Neuronal stem cell (in vitro differentiated cells): ENCODE results near the gene VAC14.

Experiments used
- DNase-seq: peaks from one replicate; pipeline ENCODE4 v3.0.0-alpha.2; 2013; ENCODE audit warnings: low spot score
- H2AFZ ChIP-seq: one replicate; pipeline ENCODE4 v1.6.1; 2013; ENCODE audit warnings: mild to moderate bottlenecking, low read length, inconsistent platforms
- H2AK5ac ChIP-seq: 2 replicates; pipeline ENCODE4 v1.6.1; 2013; ENCODE audit warnings: low read depth, mild to moderate bottlenecking, inconsistent platforms, low read length, moderate library complexity, mixed read lengths
- H2BK120ac ChIP-seq: 2 replicates; pipeline ENCODE4 v1.6.1; 2013; ENCODE audit warnings: low read depth, mild to moderate bottlenecking, inconsistent platforms, low read length, moderate library complexity, mixed read lengths
- H2BK12ac ChIP-seq: one replicate; pipeline ENCODE4 v1.6.1; 2013; ENCODE audit warnings: low read length, inconsistent platforms
- H2BK15ac ChIP-seq: 2 replicates; pipeline ENCODE4 v1.6.1; 2013; ENCODE audit warnings: mild to moderate bottlenecking, low read length, inconsistent platforms, mixed read lengths
- H2BK5ac ChIP-seq: one replicate; pipeline ENCODE4 v1.6.1; 2013; ENCODE audit warnings: inconsistent platforms, mild to moderate bottlenecking, low read length, moderate library complexity
- H3K14ac ChIP-seq: one replicate; pipeline ENCODE4 v1.6.1; 2013; ENCODE audit warnings: low read length, inconsistent platforms
- H3K18ac ChIP-seq: 2 replicates; pipeline ENCODE4 v1.6.1; 2013; ENCODE audit warnings: low read length, inconsistent platforms
- H3K23ac ChIP-seq: 2 replicates; pipeline ENCODE4 v1.6.1; 2013; ENCODE audit warnings: low read depth, mild to moderate bottlenecking, mixed read lengths, low read length, inconsistent platforms; ENCODE audit not compliant: poor library complexity
- H3K27ac ChIP-seq: replicated peaks from 3 replicates; pipeline ENCODE4 v1.5.1; 2013; ENCODE audit warnings: low read length, inconsistent platforms
- H3K27me3 ChIP-seq, 3 experiments: 2 replicates each; pipeline ENCODE4 v1.6.1; 2013; ENCODE audit warnings: low read length in 3 of 3, mild to moderate bottlenecking in 2 of 3, inconsistent platforms in 1 of 3, low read depth in 1 of 3, mixed read lengths in 1 of 3, moderate library complexity in 1 of 3; ENCODE audit not compliant: control insufficient read depth in 3 of 3, insufficient read depth in 3 of 3
- H3K36me3 ChIP-seq, 2 donors: replicated peaks in 1 of 2; 2 replicates each; pipeline ENCODE4 v1.6.1; 2013; ENCODE audit warnings: low read length in 2 of 2; ENCODE audit not compliant: control insufficient read depth in 2 of 2, insufficient read depth in 2 of 2
- H3K4ac ChIP-seq: 2 replicates; pipeline ENCODE4 v1.6.1; 2013; ENCODE audit warnings: inconsistent platforms, mild to moderate bottlenecking, low read length, moderate library complexity
- H3K4me1 ChIP-seq, 2 donors: 1 replicate in 1 of 2; 2 replicates in 1 of 2; pipeline ENCODE4 v1.6.1; 2013; ENCODE audit warnings: low read length in 2 of 2, low read depth in 1 of 2; ENCODE audit not compliant: control insufficient read depth in 2 of 2, insufficient read depth in 1 of 2
- H3K4me2 ChIP-seq: one replicate; pipeline ENCODE4 v1.6.1; 2013; ENCODE audit warnings: mild to moderate bottlenecking, low read length, inconsistent platforms; ENCODE audit not compliant: insufficient read depth, poor library complexity, severe bottlenecking
- H3K4me3 ChIP-seq, 2 donors: 2 replicates each; pipeline ENCODE4 v1.5.1; 2013; ENCODE audit warnings: low read length in 2 of 2, mild to moderate bottlenecking in 2 of 2, inconsistent platforms in 1 of 2, moderate library complexity in 1 of 2
- H3K79me1 ChIP-seq: one replicate; pipeline ENCODE4 v1.6.1; 2013; ENCODE audit warnings: low read depth, mild to moderate bottlenecking, inconsistent platforms, low read length, moderate library complexity
- H3K9ac ChIP-seq: one replicate; pipeline ENCODE4 v1.6.1; 2013; ENCODE audit warnings: mild to moderate bottlenecking, low read depth, low read length, inconsistent platforms; ENCODE audit not compliant: poor library complexity
- H3K9me3 ChIP-seq, 2 donors: replicated peaks in 1 of 2; 2 replicates each; pipeline versions ENCODE3 to v1.6.1; 2013; ENCODE audit warnings: low read length in 2 of 2, mild to moderate bottlenecking in 2 of 2, inconsistent platforms in 1 of 2, low read depth in 1 of 2, mixed read lengths in 1 of 2, moderate library complexity in 1 of 2; ENCODE audit not compliant: control insufficient read depth in 2 of 2, insufficient read depth in 1 of 2
- H4K8ac ChIP-seq: one replicate; pipeline ENCODE4 v1.6.1; 2013; ENCODE audit warnings: low read depth, mild to moderate bottlenecking, inconsistent platforms, low read length, moderate library complexity
- H4K91ac ChIP-seq: one replicate; pipeline ENCODE4 v1.6.1; 2013; ENCODE audit warnings: low read length, low read depth, mild to moderate bottlenecking, inconsistent platforms; ENCODE audit not compliant: poor library complexity
- WGBS, 2 donors: extraction: QIAGEN DNeasy Blood & Tissue Kit; methylation state at CpG; one replicate each; pipeline ENCODE4 v1.1.7; 2013; ENCODE audit warnings: missing lambda C conversion rate in 2 of 2, mixed read lengths in 1 of 2; ENCODE audit not compliant: insufficient read length in 2 of 2, insufficient replicate concordance in 1 of 2; ENCODE audit errors: extremely low coverage in 2 of 2; 5-methylcytosine and 5-hydroxymethylcytosine counted together

VAC14 gene

GRCh38 chr16:70712942-70713341, 88.0 kb downstream of the VAC14 start:
- H3K14ac ChIP-seq, result no peak overlapping the region
- H3K9ac ChIP-seq, result no peak overlapping the region
- no peak overlapping the region for H2BK5ac ChIP-seq
- H4K91ac ChIP-seq, result no peak overlapping the region
- no peak overlapping the region for H3K27ac ChIP-seq
- H3K4me1 ChIP-seq, result peaks cover 20 to 21% of the 10 kb centered on the region in 2 donors
- no peaks in the 10 kb centered on the region for H3K27me3 ChIP-seq
- no peak overlapping the region for H2BK15ac ChIP-seq
- peaks cover 2% of the 10 kb centered on the region for H3K79me1 ChIP-seq
- no peak for DNase-seq
- H3K4ac ChIP-seq, result no peak overlapping the region
- no peak overlapping the region for H3K23ac ChIP-seq
- H2AK5ac ChIP-seq, result no peak overlapping the region
- H3K18ac ChIP-seq, result no peak overlapping the region
- no peak overlapping the region for H2AFZ ChIP-seq
- no peak overlapping the region for H3K4me3 ChIP-seq
- no peaks in the 10 kb centered on the region for H3K9me3 ChIP-seq
- H2BK12ac ChIP-seq, result no peak overlapping the region
- peaks cover 0 to 3% of the 10 kb centered on the region in 2 donors for H3K36me3 ChIP-seq
- WGBS, 2 donors, result no CpG with 5 or more reads among the region's 12 CpGs
- H3K4me2 ChIP-seq, result no peak overlapping the region
- H2BK120ac ChIP-seq, result no peak overlapping the region
- no peak overlapping the region for H4K8ac ChIP-seq

- no peak for DNase-seq
- WGBS, 2 donors, result no CpG with 5 or more reads among the region's 11 CpGs
- H3K4me1 ChIP-seq, result peaks cover 20 to 21% of the 10 kb centered on the region in 2 donors
- H3K9ac ChIP-seq, result no peak overlapping the region
- H3K14ac ChIP-seq, result no peak overlapping the region
- peaks cover 2% of the 10 kb centered on the region for H3K79me1 ChIP-seq
- no peak overlapping the region for H4K8ac ChIP-seq
- H3K18ac ChIP-seq, result no peak overlapping the region
- H2BK120ac ChIP-seq, result no peak overlapping the region
- H3K4ac ChIP-seq, result no peak overlapping the region
- H2BK5ac ChIP-seq, result no peak overlapping the region
- no peak overlapping the region for H2BK12ac ChIP-seq
- H3K23ac ChIP-seq, result no peak overlapping the region
- peaks cover 0 to 3% of the 10 kb centered on the region in 2 donors for H3K36me3 ChIP-seq
- H3K9me3 ChIP-seq, result no peaks in the 10 kb centered on the region
- no peaks in the 10 kb centered on the region for H3K27me3 ChIP-seq
- H4K91ac ChIP-seq, result no peak overlapping the region
- H2AK5ac ChIP-seq, result no peak overlapping the region
- H2BK15ac ChIP-seq, result no peak overlapping the region
- no peak overlapping the region for H2AFZ ChIP-seq
- H3K4me3 ChIP-seq, result no peak overlapping the region
- H3K4me2 ChIP-seq, result no peak overlapping the region
- no peak overlapping the region for H3K27ac ChIP-seq
Observed at GRCh38 chr16:70712359-70712758, 88.6 kb downstream of the VAC14 start.

- Histone ChIP-seq H2AFZ (no peak overlapping the region), H3K27ac (no peak overlapping the region), H3K4me1 (peaks cover 20 to 21% of the 10 kb centered on the region in 2 donors), H3K4me2 (no peak overlapping the region), H2BK12ac (no peak overlapping the region), H2BK120ac (peak overlapping the region; percentile 54), H3K9me3 (no peaks in the 10 kb centered on the region), H3K4ac (no peak overlapping the region), H2BK15ac (no peak overlapping the region), H3K79me1 (peaks cover 2% of the 10 kb centered on the region), H3K23ac (peak overlapping the region; percentile 50), H3K27me3 (no peaks in the 10 kb centered on the region), H4K91ac (no peak overlapping the region), H3K36me3 (peaks cover 0 to 3% of the 10 kb centered on the region in 2 donors), H3K18ac (peak overlapping the region; percentile 74), H3K14ac (peak overlapping the region; percentile 83), H3K9ac (peak overlapping the region; percentile 12), H3K4me3 (no peak overlapping the region), H4K8ac (peak overlapping the region; percentile 8), H2AK5ac (peak overlapping the region; percentile 49), H2BK5ac (peak overlapping the region; percentile 55)
- DNase-seq, result no peak
- WGBS, 2 donors, result no CpG with 5 or more reads among the region's 14 CpGs
Observed at GRCh38 chr16:70711211-70712031, 89.5 kb downstream of the VAC14 start.

- no peak overlapping the region for H3K27ac ChIP-seq
- no peak for DNase-seq
- no CpG with 5 or more reads among the region's 31 CpGs for WGBS, 2 donors
- H3K79me1 ChIP-seq, result peaks cover 2% of the 10 kb centered on the region
- no peak overlapping the region for H3K4me2 ChIP-seq
- no peak overlapping the region for H3K4me3 ChIP-seq
- no peak overlapping the region for H2BK15ac ChIP-seq
- H2BK12ac ChIP-seq, result no peak overlapping the region
- no peak overlapping the region for H4K8ac ChIP-seq
- H2AFZ ChIP-seq, result no peak overlapping the region
- H2BK120ac ChIP-seq, result peak overlapping the region; percentile 54
- no peak overlapping the region for H4K91ac ChIP-seq
- no peak overlapping the region for H3K4ac ChIP-seq
- H3K23ac ChIP-seq, result peak overlapping the region; percentile 50
- H3K27me3 ChIP-seq, result no peaks in the 10 kb centered on the region
- H3K9me3 ChIP-seq, result no peaks in the 10 kb centered on the region
- peak overlapping the region; percentile 55 for H2BK5ac ChIP-seq
- H3K9ac ChIP-seq, result peak overlapping the region; percentile 12
- peak overlapping the region; percentile 83 for H3K14ac ChIP-seq
- peaks cover 0 to 3% of the 10 kb centered on the region in 2 donors for H3K36me3 ChIP-seq
- H3K4me1 ChIP-seq, result peaks cover 17 to 21% of the 10 kb centered on the region in 2 donors
- H2AK5ac ChIP-seq, result peak overlapping the region; percentile 49
- peak overlapping the region; percentile 74 for H3K18ac ChIP-seq
Observed at GRCh38 chr16:70710422-70711210, 90.3 kb downstream of the VAC14 start.
